HG03439 (cell line): Measurements from ENCODE around the gene HPF1.
"Not testable (repeated sequence)": the region's sequence is repeated elsewhere in the genome, so short reads cannot be mapped to it uniquely, and the experiment has no call there.

Experiments
- ATAC-seq: cut with Tn5 transposase; IDR thresholded peaks from one replicate; pipeline ENCODE4 v1.9.1; 2021; ENCODE audit warnings: mild to moderate bottlenecking, moderate library complexity; ENCODE audit not compliant: unreplicated experiment

HPF1 gene

DNA sequence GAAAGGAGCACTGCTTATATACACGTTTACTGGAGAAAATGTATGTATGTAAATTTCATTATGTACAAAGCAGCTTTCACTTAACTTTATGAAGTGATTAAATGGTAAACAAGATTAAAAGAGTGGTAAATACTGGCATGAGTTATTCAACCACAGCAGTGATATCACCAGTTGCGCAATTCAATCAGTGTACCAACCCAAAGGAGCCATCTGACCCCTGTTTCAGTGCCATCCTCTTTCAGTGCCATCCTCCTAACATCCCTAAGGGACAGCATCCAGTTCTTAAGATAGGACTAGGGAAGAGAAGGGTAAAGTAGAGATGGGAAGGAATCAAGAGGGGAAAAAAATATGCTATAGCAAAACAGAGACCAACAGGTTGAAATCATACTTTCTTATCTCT is 16.2 kb downstream of the HPF1 start:
- ATAC-seq: no peak

DNA sequence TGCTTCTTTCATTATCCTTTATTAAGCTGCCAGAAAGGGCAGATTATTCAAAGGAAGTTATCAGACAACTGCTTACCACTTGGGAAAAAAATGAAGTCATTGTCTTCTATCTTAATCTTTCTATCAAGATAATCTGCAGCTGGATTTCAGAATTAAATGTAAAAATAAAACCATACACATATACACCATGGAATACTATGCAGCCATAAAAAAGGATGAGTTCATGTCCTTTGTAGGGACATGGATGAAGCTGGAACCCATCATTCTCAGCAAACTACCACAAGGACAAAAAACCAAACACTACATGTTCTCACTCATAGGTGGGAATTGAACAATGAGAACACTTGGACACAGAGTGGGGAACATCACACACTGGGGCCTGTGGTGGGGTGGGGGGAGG is 19.1 kb downstream of the HPF1 start:
- not testable (repeated sequence) for ATAC-seq

- ATAC-seq: no peak
Observed at GRCh38 chr4:169730564-169730963, 27.2 kb downstream of the HPF1 start.

GRCh38 chr4:169727616-169728015 is 30.1 kb downstream of the HPF1 start:
- no peak for ATAC-seq

GRCh38 chr4:169724260-169724659 is 33.5 kb downstream of the HPF1 start:
- no peak for ATAC-seq

DNA sequence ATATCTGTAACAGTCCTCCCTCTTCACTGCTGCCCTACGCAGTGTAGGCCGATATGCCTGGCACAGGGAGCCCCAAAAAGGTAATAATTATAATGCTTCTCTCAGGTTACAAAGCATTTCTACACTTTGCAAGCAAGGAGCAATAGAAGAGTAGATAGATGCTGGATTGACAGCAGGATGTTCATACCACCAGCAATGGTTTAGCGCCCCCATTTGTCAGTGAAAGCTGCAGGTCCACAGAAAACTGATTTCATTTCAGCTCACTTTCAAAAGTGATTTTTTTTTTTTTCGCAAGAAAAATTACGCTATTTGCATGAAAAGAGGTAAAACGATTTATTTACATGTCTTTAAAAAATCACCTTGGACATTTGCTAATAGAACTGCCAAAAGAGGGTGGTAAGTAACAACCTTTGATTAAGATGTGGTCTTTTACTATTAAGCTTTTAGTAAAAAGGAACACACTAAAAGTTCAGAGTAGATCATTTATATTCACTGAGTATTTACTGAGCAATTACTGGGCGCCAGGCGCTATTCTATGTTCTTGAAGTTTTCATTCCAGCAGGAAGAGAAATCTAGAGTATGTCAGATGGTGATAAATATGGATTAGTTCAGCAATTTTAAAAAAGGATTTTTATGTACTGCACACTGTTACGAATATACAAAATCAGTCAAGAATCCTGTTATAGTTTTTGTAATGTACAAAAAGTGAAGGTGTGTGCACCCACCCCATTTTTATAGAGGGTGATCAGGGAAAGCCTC is 34.4 kb downstream of the HPF1 start:
- no peak for ATAC-seq

DNA sequence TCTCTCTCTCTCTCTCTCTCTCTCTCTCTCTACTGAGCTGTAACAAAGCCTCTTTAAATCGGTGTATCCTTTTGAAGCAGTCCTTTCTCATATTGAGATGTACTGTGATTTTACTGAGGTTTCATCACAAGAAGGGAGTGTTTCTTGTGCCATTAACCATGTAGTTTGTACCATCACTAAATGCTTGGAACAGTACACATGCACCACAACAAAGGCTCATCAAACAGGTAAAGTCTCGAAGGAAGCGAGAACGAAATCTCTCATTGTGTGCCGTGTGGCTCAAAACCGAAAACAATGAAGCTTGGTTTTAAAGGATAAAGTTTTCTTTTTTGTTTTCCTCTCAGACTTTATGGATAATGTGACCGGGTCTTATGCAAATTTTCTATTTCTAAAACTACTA is 37.2 kb downstream of the HPF1 start:
- no peak for ATAC-seq

- ATAC-seq: no peak
Observed at GRCh38 chr4:169716677-169717076, 41.1 kb downstream of the HPF1 start.

DNA sequence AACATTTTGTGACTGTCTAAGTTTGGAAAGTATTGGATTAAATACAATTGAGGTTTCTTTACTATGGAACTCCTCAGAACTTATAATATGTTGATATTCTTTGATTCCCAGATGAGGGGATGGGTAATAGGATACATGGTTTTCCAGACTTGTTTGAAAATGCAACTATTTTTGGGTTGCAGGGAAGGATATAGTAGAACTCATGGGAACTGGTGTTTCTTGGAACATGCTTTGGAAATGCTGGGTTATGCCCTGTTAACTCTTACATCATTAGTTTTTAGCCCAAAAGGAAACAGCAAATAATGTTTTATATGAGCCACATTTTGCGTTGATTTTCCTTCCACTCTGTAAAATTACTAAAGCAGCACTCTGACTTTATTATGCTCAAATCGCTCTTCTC is 41.9 kb downstream of the HPF1 start:
- ATAC-seq: no peak

DNA sequence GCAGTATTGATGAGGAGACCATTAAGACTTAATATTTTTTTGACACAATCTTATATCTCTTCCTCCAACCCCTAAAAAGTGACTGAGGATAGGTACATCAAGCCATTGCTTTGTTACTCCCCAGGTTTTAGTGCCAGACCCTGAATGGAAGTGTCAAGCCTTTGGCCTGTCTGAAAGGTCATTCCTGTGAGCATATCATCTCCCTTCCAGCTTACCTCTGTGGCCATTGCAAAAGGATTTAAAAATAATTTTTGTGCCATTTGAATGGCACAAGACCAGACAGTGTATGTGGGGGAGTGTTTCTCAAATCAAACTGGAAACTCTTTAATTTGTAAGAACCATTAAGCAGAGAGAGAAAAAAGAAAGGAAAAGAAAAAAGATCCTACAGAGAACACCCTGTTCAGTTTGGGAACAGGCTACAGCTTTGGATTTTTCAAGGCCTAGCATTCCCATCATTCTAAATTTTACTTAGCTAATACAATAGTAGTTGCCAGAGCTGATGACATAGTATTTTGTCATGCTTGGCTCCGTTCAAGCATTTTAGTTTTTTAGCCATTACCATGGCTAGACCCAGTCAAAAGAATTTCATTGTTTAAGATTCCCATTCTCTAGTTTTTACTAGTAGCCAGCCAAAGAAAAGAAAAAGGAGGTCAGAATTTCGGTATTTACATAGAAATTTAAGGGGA is 49.6 kb downstream of the HPF1 start:
- no peak for ATAC-seq

DNA sequence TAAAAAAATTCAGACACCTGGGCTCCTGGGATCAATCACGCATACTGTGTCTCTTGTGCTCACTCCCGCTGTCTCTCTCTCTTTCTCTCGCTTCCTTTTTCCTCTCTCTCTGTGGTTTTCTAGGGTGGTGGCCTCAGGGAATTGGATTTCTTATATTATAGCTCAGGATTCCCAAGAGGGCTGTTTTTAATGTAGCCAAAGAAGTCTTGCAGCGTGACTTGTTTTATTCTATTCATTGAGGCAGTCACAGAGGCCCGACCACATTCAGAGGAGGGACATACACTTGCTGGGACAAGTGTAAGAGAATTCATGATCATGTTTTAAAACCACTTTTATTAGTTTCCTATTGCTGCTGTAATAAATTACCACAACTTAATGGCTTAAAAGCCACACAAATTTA is 59.4 kb downstream of the HPF1 start:
- ATAC-seq: no peak

DNA sequence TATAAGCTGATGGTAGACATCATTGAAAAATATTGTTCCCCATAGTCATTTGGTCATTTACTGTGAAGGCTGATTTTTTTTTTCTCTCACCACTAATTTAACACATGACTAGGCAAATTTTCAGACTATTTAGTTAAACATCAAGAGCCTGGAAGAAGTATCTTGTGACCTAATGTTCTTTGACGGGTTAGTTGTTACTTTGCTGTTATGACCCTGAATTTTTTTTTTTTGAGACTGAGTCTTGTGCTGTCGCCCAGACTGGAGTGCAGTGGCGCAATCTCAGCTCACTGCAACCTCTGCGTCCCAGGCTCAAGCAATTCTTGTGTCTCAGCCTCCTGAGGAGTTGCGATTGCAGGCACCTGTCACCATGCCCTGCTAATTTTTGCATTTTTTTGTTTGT is 67.0 kb downstream of the HPF1 start:
- no peak for ATAC-seq

- no peak for ATAC-seq
Observed at GRCh38 chr4:169689681-169690080, 68.1 kb downstream of the HPF1 start.

DNA sequence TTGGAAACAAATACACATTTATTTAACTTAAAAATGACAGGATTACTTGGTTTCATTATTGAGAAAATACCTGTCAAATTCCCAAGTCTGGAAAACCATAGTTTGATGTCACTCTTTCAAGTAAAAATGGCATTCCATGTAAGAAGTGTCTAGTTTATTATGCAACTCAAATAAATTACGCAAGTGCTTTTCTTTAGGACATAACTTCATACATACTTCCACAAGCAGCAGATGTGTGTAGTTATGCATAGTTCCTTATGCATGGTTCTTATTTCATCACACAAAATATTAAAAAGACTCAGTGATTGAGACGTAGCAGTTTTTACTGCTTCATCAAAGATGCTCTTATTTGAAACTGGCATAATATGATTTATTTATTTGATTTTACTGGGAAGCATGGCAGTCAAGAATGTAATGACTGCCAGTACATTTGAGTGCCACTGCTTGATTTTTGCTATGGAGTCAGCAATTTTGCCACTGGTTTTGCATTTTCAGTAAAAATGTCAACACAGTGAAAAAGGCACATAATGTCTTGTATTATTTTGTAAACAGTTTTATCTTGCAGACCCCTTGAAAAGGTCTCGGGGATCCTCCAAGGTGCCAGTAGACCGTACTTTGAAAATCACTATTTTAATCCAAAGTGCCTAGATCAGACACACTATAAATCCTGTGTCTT is 75.2 kb downstream of the HPF1 start:
- ATAC-seq: no peak
